GM06990 (cell line): ENCODE data around the gene NEK7.

Experiments used
- DNase-seq: peaks from one replicate; pipeline ENCODE4 v3.0.0-alpha.2; 2011; ENCODE audit not compliant: insufficient read length; ENCODE audit errors: extremely low read depth
- H3K27me3 ChIP-seq: replicated peaks from 2 replicates; pipeline ENCODE4 v1.6.0; 2011; ENCODE audit warnings: low read length; ENCODE audit not compliant: control insufficient read depth, insufficient read depth
- H3K36me3 ChIP-seq: 2 replicates; pipeline ENCODE4 v1.5.1; 2011; ENCODE audit warnings: low read length; ENCODE audit not compliant: control insufficient read depth, insufficient read depth
- H3K4me3 ChIP-seq: replicated peaks from 2 replicates; pipeline ENCODE4 v1.5.1; 2011; ENCODE audit warnings: low read depth, mild to moderate bottlenecking, control low read depth, low read length
- TF ChIP-seq, protein P1 (sequence below): IDR thresholded peaks from 2 replicates; pipeline ENCODE4 v1.5.1; 2011; ENCODE audit warnings: low read length, control low read depth, mild to moderate bottlenecking, inconsistent platforms; ENCODE audit not compliant: insufficient read depth, poor library complexity, severe bottlenecking

NEK7 gene

GRCh38 chr1:198264282-198264681 lies 107.5 kb downstream of the NEK7 start:
- TF ChIP-seq, protein P1, sequence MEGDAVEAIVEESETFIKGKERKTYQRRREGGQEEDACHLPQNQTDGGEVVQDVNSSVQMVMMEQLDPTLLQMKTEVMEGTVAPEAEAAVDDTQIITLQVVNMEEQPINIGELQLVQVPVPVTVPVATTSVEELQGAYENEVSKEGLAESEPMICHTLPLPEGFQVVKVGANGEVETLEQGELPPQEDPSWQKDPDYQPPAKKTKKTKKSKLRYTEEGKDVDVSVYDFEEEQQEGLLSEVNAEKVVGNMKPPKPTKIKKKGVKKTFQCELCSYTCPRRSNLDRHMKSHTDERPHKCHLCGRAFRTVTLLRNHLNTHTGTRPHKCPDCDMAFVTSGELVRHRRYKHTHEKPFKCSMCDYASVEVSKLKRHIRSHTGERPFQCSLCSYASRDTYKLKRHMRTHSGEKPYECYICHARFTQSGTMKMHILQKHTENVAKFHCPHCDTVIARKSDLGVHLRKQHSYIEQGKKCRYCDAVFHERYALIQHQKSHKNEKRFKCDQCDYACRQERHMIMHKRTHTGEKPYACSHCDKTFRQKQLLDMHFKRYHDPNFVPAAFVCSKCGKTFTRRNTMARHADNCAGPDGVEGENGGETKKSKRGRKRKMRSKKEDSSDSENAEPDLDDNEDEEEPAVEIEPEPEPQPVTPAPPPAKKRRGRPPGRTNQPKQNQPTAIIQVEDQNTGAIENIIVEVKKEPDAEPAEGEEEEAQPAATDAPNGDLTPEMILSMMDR, result no peak
- Histone ChIP-seq H3K36me3 (peaks cover 2% of the 10 kb centered on the region; the same call in 1 of the 2 replicates), H3K4me3 (no peak overlapping the region), H3K27me3 (no peaks in the 10 kb centered on the region)
- no peak for DNase-seq

DNA sequence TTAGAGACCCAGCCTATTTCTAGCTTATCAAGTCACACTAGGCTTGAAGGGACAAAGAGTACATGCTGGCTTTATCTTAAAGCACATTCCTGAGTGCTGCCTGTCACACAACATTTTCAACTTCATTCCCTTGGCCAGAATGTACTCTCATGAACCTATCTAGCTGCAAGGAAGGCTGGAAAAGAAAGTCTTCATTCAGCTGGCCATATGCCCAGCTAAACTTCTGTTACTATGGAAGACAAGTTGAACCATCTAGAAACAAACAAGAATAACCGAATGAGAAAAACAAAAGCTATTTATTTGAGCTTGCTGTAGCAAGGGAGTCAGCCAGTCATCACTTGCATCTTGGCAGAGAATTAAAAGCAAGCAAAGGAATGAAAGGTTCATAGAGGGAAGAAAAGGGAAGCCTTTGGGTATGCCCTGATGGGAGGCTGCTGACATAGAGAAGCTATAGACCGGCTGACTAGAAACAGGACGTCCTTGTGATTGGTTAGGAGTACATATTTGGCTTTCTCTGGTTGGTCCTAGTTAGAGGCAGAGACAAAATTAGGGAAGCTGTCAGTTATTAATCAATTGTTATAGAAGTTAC lies 108.4 kb downstream of the NEK7 start:
- Histone ChIP-seq H3K27me3 (no peaks in the 10 kb centered on the region), H3K4me3 (no peak overlapping the region), H3K36me3 (peaks cover 2% of the 10 kb centered on the region; the same call in 1 of the 2 replicates)
- TF ChIP-seq, protein P1, result no peak
- DNase-seq, result no peak

GRCh38 chr1:198267056-198267455 lies 110.3 kb downstream of the NEK7 start:
- no peak overlapping the region for H3K4me3 ChIP-seq
- no peaks in the 10 kb centered on the region for H3K27me3 ChIP-seq
- TF ChIP-seq, protein P1, result no peak
- DNase-seq, result no peak
- peaks cover 2% of the 10 kb centered on the region; the same call in 1 of the 2 replicates for H3K36me3 ChIP-seq

DNA sequence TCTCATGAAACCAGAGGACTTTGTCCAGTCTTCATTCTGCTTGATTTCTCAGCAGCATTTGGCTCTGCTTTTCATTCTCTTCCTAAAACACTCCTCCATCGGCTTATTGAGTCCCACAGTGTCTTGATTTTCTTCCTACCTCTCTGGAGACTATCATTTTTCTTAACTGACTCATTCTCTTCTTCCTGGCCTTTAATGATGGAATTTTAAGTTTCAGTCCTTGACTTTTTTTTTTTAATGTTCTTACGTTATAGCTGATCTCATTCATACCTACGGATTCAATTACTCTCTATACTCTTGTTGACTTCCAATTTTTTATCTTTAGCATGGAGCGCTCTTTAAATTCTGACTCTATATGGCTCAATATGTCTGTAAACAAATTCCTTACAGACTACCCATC lies 111.1 kb downstream of the NEK7 start:
- Histone ChIP-seq H3K4me3 (no peak overlapping the region), H3K27me3 (no peaks in the 10 kb centered on the region), H3K36me3 (peaks cover 2% of the 10 kb centered on the region; the same call in 1 of the 2 replicates)
- TF ChIP-seq, protein P1, result no peak
- DNase-seq, result no peak

DNA sequence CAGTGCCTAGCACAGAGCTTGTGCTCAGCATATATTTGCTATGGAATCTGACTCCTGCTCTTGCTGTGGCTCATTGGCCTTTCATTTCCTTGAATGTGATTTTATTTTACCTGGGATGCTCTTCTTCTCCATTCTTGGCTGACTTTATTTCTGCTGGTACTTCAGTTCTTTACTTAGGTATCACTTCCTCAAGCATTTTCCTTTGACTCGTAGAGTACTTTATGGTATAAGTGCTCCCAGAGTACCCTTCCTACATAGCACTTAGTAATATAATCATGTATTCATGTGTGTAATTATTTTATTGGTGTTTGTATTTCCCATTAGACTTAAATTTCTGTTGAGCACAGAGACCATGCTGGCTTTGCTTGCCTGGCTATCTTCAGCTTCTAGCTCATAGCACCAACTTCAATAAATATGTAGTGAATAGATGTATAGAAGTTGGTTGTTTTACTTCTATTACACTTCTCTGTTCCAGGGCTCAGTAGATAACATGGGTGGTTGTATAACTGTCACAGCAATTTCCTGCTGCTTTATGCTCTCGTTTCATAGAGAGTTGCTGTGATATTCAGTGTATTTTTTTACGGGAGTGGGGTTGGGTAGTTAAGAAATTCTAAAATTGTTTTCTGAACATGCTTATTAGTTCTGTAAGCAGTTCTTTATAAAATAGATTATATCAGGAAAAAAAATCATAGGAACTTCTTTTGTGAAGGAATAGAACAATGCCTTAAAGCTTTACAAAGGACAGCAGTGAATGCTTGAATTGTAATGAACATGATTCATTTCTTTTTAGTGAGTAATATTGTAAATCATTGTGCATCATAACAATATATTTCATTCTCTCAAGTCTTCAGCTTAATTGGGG lies 112.2 kb downstream of the NEK7 start:
- TF ChIP-seq, protein P1, result no peak
- no peak for DNase-seq
- Histone ChIP-seq H3K27me3 (no peaks in the 10 kb centered on the region), H3K4me3 (no peak overlapping the region), H3K36me3 (peaks cover 2% of the 10 kb centered on the region; the same call in 1 of the 2 replicates)

- TF ChIP-seq, protein P1, result no peak
- no peaks in the 10 kb centered on the region for H3K27me3 ChIP-seq
- no peak for DNase-seq
- no peak overlapping the region for H3K4me3 ChIP-seq
- H3K36me3 ChIP-seq, result peaks cover 2% of the 10 kb centered on the region; the same call in 1 of the 2 replicates
Measured at GRCh38 chr1:198269646-198269940, 112.8 kb downstream of the NEK7 start.
